H9 (cell line): ENCODE measurements around the gene FCN1. TPM values are rescaled to one million over a fixed set of nuclear protein-coding genes. Genes with fewer than 3 reads are reported as not detected.
A peak's percentile ranks its signal among the peaks of the same experiment; 100 is the strongest.

Source experiments
- DNase-seq: peaks from one replicate; pipeline ENCODE4 v3.0.0-alpha.2; 2017
- H2AFZ ChIP-seq: one replicate; pipeline ENCODE4 v1.6.1; 2013; ENCODE audit warnings: mild to moderate bottlenecking, low read length, control low read depth, moderate library complexity
- H2AK5ac ChIP-seq: 2 replicates; pipeline ENCODE4 v1.6.1; 2013; ENCODE audit warnings: low read length, control low read depth, mixed read lengths; ENCODE audit not compliant: insufficient read length
- H2BK120ac ChIP-seq: one replicate; pipeline ENCODE4 v1.6.1; 2013; ENCODE audit warnings: low read depth, mild to moderate bottlenecking, low read length, control low read depth, inconsistent platforms; ENCODE audit not compliant: poor library complexity, severe bottlenecking
- H2BK12ac ChIP-seq: 2 replicates; pipeline ENCODE4 v1.6.1; 2013; ENCODE audit warnings: low read length, control low read depth, mixed read lengths, low read depth; ENCODE audit not compliant: insufficient read length
- H2BK15ac ChIP-seq: 2 replicates; pipeline ENCODE4 v1.6.1; 2013; ENCODE audit warnings: low read depth, low read length, control low read depth
- H2BK20ac ChIP-seq: one replicate; pipeline ENCODE4 v1.6.1; 2013; ENCODE audit warnings: low read depth, mild to moderate bottlenecking, low read length, control low read depth, inconsistent platforms; ENCODE audit not compliant: poor library complexity, severe bottlenecking
- H2BK5ac ChIP-seq: 2 replicates; pipeline ENCODE4 v1.6.1; 2013; ENCODE audit warnings: low read length, control low read depth, mixed read lengths; ENCODE audit not compliant: insufficient read length
- H3K14ac ChIP-seq: 2 replicates; pipeline ENCODE4 v1.6.1; 2013; ENCODE audit warnings: low read length, control low read depth; ENCODE audit not compliant: insufficient read depth
- H3K18ac ChIP-seq: 2 replicates; pipeline ENCODE4 v1.6.1; 2013; ENCODE audit warnings: low read depth, mild to moderate bottlenecking, mixed read lengths, low read length, control low read depth; ENCODE audit not compliant: insufficient read length
- H3K23ac ChIP-seq: 2 replicates; pipeline ENCODE4 v1.6.1; 2013; ENCODE audit warnings: low read length, control low read depth, mixed read lengths, low read depth; ENCODE audit not compliant: insufficient read length
- H3K23me2 ChIP-seq: 2 replicates; pipeline ENCODE4 v1.6.1; 2013; ENCODE audit warnings: low read depth, mild to moderate bottlenecking, mixed read lengths, low read length, control low read depth; ENCODE audit not compliant: insufficient read length, poor library complexity, severe bottlenecking
- H3K27ac ChIP-seq: 2 replicates; pipeline ENCODE4 v1.5.1; 2013; ENCODE audit warnings: low read length, control low read depth, mixed read lengths, low read depth; ENCODE audit not compliant: insufficient read length
- H3K27me3 ChIP-seq: 2 replicates; pipeline ENCODE4 v1.6.1; 2013; ENCODE audit warnings: low read length, control low read depth, inconsistent platforms; ENCODE audit not compliant: insufficient read depth
- H3K4ac ChIP-seq: 2 replicates; pipeline ENCODE4 v1.6.1; 2013; ENCODE audit warnings: low read depth, mild to moderate bottlenecking, control low read depth, inconsistent platforms, low read length, moderate library complexity
- H3K4me1 ChIP-seq: 2 replicates; pipeline ENCODE4 v1.6.1; 2013; ENCODE audit warnings: low read length, control low read depth, inconsistent platforms; ENCODE audit not compliant: insufficient read depth
- H3K4me2 ChIP-seq: 2 replicates; pipeline ENCODE4 v1.6.1; 2013; ENCODE audit warnings: low read length, control low read depth, mixed read lengths; ENCODE audit not compliant: insufficient read length, insufficient read depth
- H3K56ac ChIP-seq: 2 replicates; pipeline ENCODE4 v1.6.1; 2013; ENCODE audit warnings: low read depth, mild to moderate bottlenecking, mixed read lengths, low read length, control low read depth; ENCODE audit not compliant: insufficient read length
- H3K79me1 ChIP-seq: 2 replicates; pipeline ENCODE4 v1.6.1; 2013; ENCODE audit warnings: low read depth, mild to moderate bottlenecking, moderate library complexity, low read length, control low read depth, inconsistent platforms; ENCODE audit not compliant: insufficient read depth, poor library complexity, severe bottlenecking
- H3K79me2 ChIP-seq: 2 replicates; pipeline ENCODE4 v1.6.1; 2013; ENCODE audit warnings: low read length, control low read depth, inconsistent platforms; ENCODE audit not compliant: insufficient read depth
- H3K9ac ChIP-seq: 2 replicates; pipeline ENCODE4 v1.6.1; 2013; ENCODE audit warnings: low read length, control low read depth, mixed read lengths; ENCODE audit not compliant: insufficient read length; ENCODE audit errors: extremely low read depth
- H3K9me3 ChIP-seq: one replicate; pipeline ENCODE4 v1.6.1; 2013; ENCODE audit warnings: low read depth, low read length, inconsistent platforms; ENCODE audit not compliant: control insufficient read depth
- H3T11ph ChIP-seq: one replicate; pipeline ENCODE4 v1.6.1; 2013; ENCODE audit warnings: mild to moderate bottlenecking, low read length, control low read depth, inconsistent platforms
- H4K20me1 ChIP-seq: one replicate; pipeline ENCODE4 v1.6.1; 2013; ENCODE audit not compliant: control insufficient read depth, insufficient read length, insufficient read depth
- H4K5ac ChIP-seq: 2 replicates; pipeline ENCODE4 v1.6.1; 2013; ENCODE audit warnings: low read depth, mild to moderate bottlenecking, mixed read lengths, low read length, control low read depth; ENCODE audit not compliant: insufficient read length
- H4K8ac ChIP-seq: replicated peaks from 2 replicates; pipeline ENCODE4 v1.6.1; 2013; ENCODE audit warnings: low read length, control low read depth, mixed read lengths, low read depth; ENCODE audit not compliant: insufficient read length
- H4K91ac ChIP-seq: 2 replicates; pipeline ENCODE4 v1.6.1; 2013; ENCODE audit warnings: low read depth, mild to moderate bottlenecking, moderate library complexity, mixed read lengths, low read length, control low read depth; ENCODE audit not compliant: insufficient read length
- H3K27ac Mint-ChIP-seq, 3 experiments: 2 replicates in 2 of 3; 3 replicates in 1 of 3; pipeline ENCODE4 v1.8.0; 2020 to 2021; ENCODE audit warnings: mixed read lengths in 3 of 3, mild to moderate bottlenecking in 1 of 3, moderate library complexity in 1 of 3
- H3K27me3 Mint-ChIP-seq: 2 replicates; pipeline ENCODE4 v1.8.0; 2021; ENCODE audit warnings: low read depth, mild to moderate bottlenecking, moderate library complexity, mixed read lengths
- H3K36me3 Mint-ChIP-seq, 3 experiments: 2 replicates in 2 of 3; 3 replicates in 1 of 3; pipeline ENCODE4 v1.8.0; 2020 to 2021; ENCODE audit warnings: low read depth in 3 of 3, mixed read lengths in 3 of 3; ENCODE audit not compliant: insufficient read depth in 1 of 3
- H3K4me1 Mint-ChIP-seq, 2 experiments: 2 replicates each; pipeline ENCODE4 v1.8.0; 2020; ENCODE audit warnings: mixed read lengths in 2 of 2
- H3K4me3 Mint-ChIP-seq, 2 experiments: 2 replicates in 1 of 2; 3 replicates in 1 of 2; pipeline ENCODE4 v1.8.0; 2020 to 2021; ENCODE audit warnings: mild to moderate bottlenecking in 2 of 2, mixed read lengths in 2 of 2, moderate library complexity in 1 of 2
- H3K9me3 Mint-ChIP-seq, 2 experiments: 2 replicates in 1 of 2; 3 replicates in 1 of 2; pipeline ENCODE4 v1.8.0; 2020; ENCODE audit warnings: mild to moderate bottlenecking in 2 of 2, mixed read lengths in 2 of 2, moderate library complexity in 1 of 2
- CTCF ChIP-seq: fragments of 200-600 bp; sonication (generic); conservative IDR thresholded peaks from 3 replicates; pipeline ENCODE4 v1.8.0; 2021; ENCODE audit warnings: antibody characterized with exemption, mild to moderate bottlenecking
- WGBS: extraction: QIAGEN DNeasy Blood & Tissue Kit; methylation state at CpG from one replicate; pipeline ENCODE4 v1.1.7; 2013; ENCODE audit warnings: missing lambda C conversion rate, low lambda C conversion rate, mixed read lengths; ENCODE audit not compliant: insufficient read length; ENCODE audit errors: extremely low coverage; 5-methylcytosine and 5-hydroxymethylcytosine counted together
- total RNA-seq: library from RNA; stranded (reverse); gene quantifications from 2 replicates; pipeline ENCODE4 v1.2.1, GENCODE V29; 2021

The FCN1 gene
- total RNA-seq, 1 experiment from 2014 or later: not detected

GRCh38 chr9:134869554-134870300 is 48.0 kb downstream of the FCN1 start:
- no peaks in the 10 kb centered on the region; a peak in 1 of 7 replicates for H3K36me3 Mint-ChIP-seq

More at GRCh38 chr9:134869554-134870300, 48.0 kb downstream of the FCN1 start:
- no peak overlapping the region for H3K27ac ChIP-seq
- no peak overlapping the region for H2BK120ac ChIP-seq
- TF ChIP-seq CTCF: no peak
- no peak overlapping the region for H3T11ph ChIP-seq
- no peak overlapping the region for H2BK5ac ChIP-seq
- Mint-ChIP-seq H3K9me3 (peaks cover 0 to 2% of the 10 kb centered on the region in 2 experiments; a peak in 1 of 5 replicates), H3K4me1 (no peaks in the 10 kb centered on the region), H3K27me3 (no peaks in the 10 kb centered on the region; the same call in 1 of the 2 replicates), H3K4me3 (no peak overlapping the region), H3K27ac (peak overlapping the region in 1 of 3 experiments; percentile 47; a peak in 1 of 7 replicates)
- H2AFZ ChIP-seq: no peak overlapping the region
- H3K18ac ChIP-seq: no peak overlapping the region
- H2BK12ac ChIP-seq: no peak overlapping the region
- H3K79me2 ChIP-seq: no peaks in the 10 kb centered on the region
- H3K9ac ChIP-seq: no peak overlapping the region
- no peak overlapping the region for H4K5ac ChIP-seq
- peak; percentile 16 for DNase-seq
- H3K56ac ChIP-seq: no peak overlapping the region
- H3K9me3 ChIP-seq: no peaks in the 10 kb centered on the region
- H2AK5ac ChIP-seq: no peak overlapping the region
- H2BK20ac ChIP-seq: no peak overlapping the region
- H4K91ac ChIP-seq: no peak overlapping the region
- H3K14ac ChIP-seq: no peak overlapping the region
- no peak overlapping the region for H3K23ac ChIP-seq
- H4K20me1 ChIP-seq: no peaks in the 10 kb centered on the region
- no peak overlapping the region for H3K4me2 ChIP-seq
- H2BK15ac ChIP-seq: no peak overlapping the region
- H3K27me3 ChIP-seq: no peaks in the 10 kb centered on the region
- H3K4me1 ChIP-seq: no peaks in the 10 kb centered on the region
- H3K23me2 ChIP-seq: no peaks in the 10 kb centered on the region
- no CpG with 5 or more reads among the region's 17 CpGs for WGBS
- no peak overlapping the region for H4K8ac ChIP-seq
- no peaks in the 10 kb centered on the region for H3K79me1 ChIP-seq
- H3K4ac ChIP-seq: no peak overlapping the region
